ENCODE results near the gene PTCHD4. TPM values are rescaled to one million over a fixed set of nuclear protein-coding genes. Genes with fewer than 3 reads are reported as not detected.

The PTCHD4 gene
- total and polyA plus RNA-seq, 2 of the 13 experiments (the other 11 are each of a cell fraction or from before 2014, with no cell fraction given) = 28.4 to 32.9 TPM

DNA sequence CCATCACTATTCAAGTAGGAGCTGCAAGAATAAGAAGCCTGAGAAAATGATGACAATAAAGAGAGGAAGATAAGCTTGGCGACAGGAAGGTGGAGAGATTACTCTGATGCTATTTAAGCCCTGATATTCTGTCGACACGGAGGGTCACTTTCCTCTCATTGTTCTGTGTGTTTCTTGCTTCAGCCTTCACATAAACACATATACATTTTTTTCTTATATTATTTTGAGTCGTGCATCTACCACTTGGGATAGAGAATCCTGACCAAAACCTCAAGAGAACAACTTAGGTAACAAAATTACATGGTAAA is 10.5 kb downstream of the PTCHD4 start:
- H3K27ac ChIP-seq (ENCODE audit: extremely low read length, insufficient read depth, low read length) = no peak overlapping the region
- ChIA-PET CTCF (ENCODE audit: low intra/inter-chr PET ratio, low total read pairs) (no interaction called here), POLR2A (no interaction called here)
- no peak overlapping the region for H3K4me3 ChIP-seq (replicated peaks in 1 of 3; ENCODE audit: insufficient read depth in 1 of 3, low read depth in 2 of 3, low read length in 3 of 3)
- in situ Hi-C loops (cut with HindIII; ENCODE audit: extremely low pct_ligation_motif_present, low pct_unique_long_range_greater_than_20kb) (no loop called here), intact Hi-C loops (cut with micrococcal nuclease; ENCODE audit: unreplicated experiment) (no loop called here)
- no peaks in the 10 kb centered on the region for H3K9me3 ChIP-seq (ENCODE audit: low read length)
- no peak for TF ChIP-seq ZNF296 (CRISPR knock-in tag; conservative IDR thresholded peaks at IDR 0.05)
- TF ChIP-seq NKX3-1 (CRISPR knock-in tag; IDR thresholded peaks at IDR 0.05) = no peak
- no peak for TF ChIP-seq SMC3 (IDR thresholded peaks at IDR 0.05; ENCODE audit: low read length)
- TF ChIP-seq HDAC6 (IDR thresholded peaks at IDR 0.05; ENCODE audit: low read depth, low read length) = no peak
- no peak for TF ChIP-seq ZFP62 (CRISPR knock-in tag; IDR thresholded peaks at IDR 0.05)
- no peak overlapping the region for H2AFZ ChIP-seq (ENCODE audit: low read length)
- H3K79me2 ChIP-seq (ENCODE audit: insufficient read depth, low read length) = peaks cover 86% of the 10 kb centered on the region
- H3K4me1 ChIP-seq (ENCODE audit: insufficient read depth, low read length) = peaks cover 62% of the 10 kb centered on the region
- no peak overlapping the region for H3K4me2 ChIP-seq (ENCODE audit: low read depth, low read length)
- no peak overlapping the region for H3K9ac ChIP-seq (ENCODE audit: insufficient read depth, low read depth, low read length)
- ATAC-seq (no peak), FAIRE-seq (no peak), DNase-seq (ENCODE audit: low spot score) (no peak)
- peaks cover 5 to 23% of the 10 kb centered on the region in 2 experiments for H3K36me3 ChIP-seq (replicated peaks in 1 of 2; ENCODE audit: control insufficient read depth in 1 of 2, insufficient read depth in 2 of 2, low read length in 2 of 2)
- 96% methylated on average over 4 of the region's 4 CpGs for WGBS (ENCODE audit: low lambda C conversion rate)
- no TSS peak for BruUV-seq (replicated peaks)
- no peaks in the 10 kb centered on the region for H3K27me3 ChIP-seq (ENCODE audit: control insufficient read depth in 1 of 2, insufficient read depth in 2 of 2, low read length in 2 of 2)
- peaks cover 60% of the 10 kb centered on the region for H4K20me1 ChIP-seq (ENCODE audit: insufficient read depth, low read length)

DNA sequence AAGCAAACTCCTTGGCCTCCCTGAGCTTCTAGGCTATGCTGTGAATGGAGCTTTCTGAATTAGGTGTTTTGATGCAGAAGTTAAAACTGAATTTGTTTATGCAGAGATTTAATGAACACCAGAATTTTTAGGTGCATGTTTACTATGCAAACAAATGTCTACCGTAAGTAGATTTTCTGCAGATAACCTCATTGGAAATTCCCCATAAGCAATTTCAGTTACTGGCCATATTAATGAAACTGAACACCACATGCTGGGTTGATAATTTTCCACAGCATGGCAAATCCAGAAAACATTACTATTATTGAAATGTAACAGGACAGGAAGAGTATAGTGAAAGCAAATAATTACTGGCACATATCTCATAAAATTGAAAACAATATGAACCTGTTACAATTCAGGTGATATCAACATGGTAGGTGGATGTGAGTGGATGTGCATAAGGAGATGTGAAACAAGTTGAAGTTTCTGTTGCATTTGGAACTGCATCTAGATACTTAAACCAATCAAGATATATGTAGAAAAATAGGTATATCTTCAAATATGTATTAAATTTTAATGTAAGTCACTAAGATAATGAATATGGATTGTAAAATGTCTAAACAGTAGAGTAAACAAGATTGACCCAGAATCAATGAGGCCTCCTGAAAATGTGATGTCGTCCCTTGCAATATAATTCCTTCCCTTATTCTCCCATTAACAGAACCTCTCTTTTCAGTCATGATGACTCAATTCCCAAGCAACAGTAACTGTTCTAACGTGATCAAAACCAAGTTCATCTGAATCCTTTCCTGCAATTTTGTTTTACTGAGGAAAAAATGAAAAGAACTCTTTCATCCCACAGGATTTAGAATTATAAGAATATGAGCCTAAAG is 11.0 kb downstream of the PTCHD4 start:
- no peaks in the 10 kb centered on the region for H3K9me3 ChIP-seq (ENCODE audit: low read length)
- no peak for TF ChIP-seq NFIC (IDR thresholded peaks at IDR 0.05; ENCODE audit: low read length)
- in situ Hi-C loops (cut with HindIII; ENCODE audit: extremely low pct_ligation_motif_present, low pct_unique_long_range_greater_than_20kb) = no loop called here
- intact Hi-C loops (cut with micrococcal nuclease; ENCODE audit: unreplicated experiment) = no loop called here
- no peak overlapping the region for H3K4me2 ChIP-seq (ENCODE audit: low read depth, low read length)
- 83% methylated on average over 3 of the region's 3 CpGs for WGBS (ENCODE audit: low lambda C conversion rate)
- no peak for FAIRE-seq
- H3K4me1 ChIP-seq (ENCODE audit: insufficient read depth, low read length) = peaks cover 57% of the 10 kb centered on the region
- H3K36me3 ChIP-seq (replicated peaks in 1 of 2; ENCODE audit: control insufficient read depth in 1 of 2, insufficient read depth in 2 of 2, low read length in 2 of 2) = peaks cover 6 to 27% of the 10 kb centered on the region in 2 experiments
- POLR2A ChIA-PET = no interaction called here
- H3K4me3 ChIP-seq (replicated peaks in 1 of 3; ENCODE audit: insufficient read depth in 1 of 3, low read depth in 2 of 3, low read length in 3 of 3) = no peak overlapping the region
- ATAC-seq = no peak
- H2AFZ ChIP-seq (ENCODE audit: low read length) = no peak overlapping the region
- peaks cover 63% of the 10 kb centered on the region for H4K20me1 ChIP-seq (ENCODE audit: insufficient read depth, low read length)
- no peak overlapping the region for H3K9ac ChIP-seq (ENCODE audit: insufficient read depth, low read depth, low read length)
- peaks cover 86% of the 10 kb centered on the region for H3K79me2 ChIP-seq (ENCODE audit: insufficient read depth, low read length)
- no peak for DNase-seq (ENCODE audit: low spot score)
- H3K27ac ChIP-seq (ENCODE audit: extremely low read length, insufficient read depth, low read length) = no peak overlapping the region
- no peaks in the 10 kb centered on the region for H3K27me3 ChIP-seq (ENCODE audit: control insufficient read depth in 1 of 2, insufficient read depth in 2 of 2, low read length in 2 of 2)
- CTCF ChIA-PET (ENCODE audit: low intra/inter-chr PET ratio, low total read pairs) = no interaction called here
- TSS peak; percentile 1 for BruUV-seq (replicated peaks)

All from HepG2 (cell line).